OCI-LY3 (cell line): Measurements from ENCODE around the gene KAZN.

ENCODE experiments used
- EZH2phosphoT487 ChIP-seq: fragments of 200-600 bp; shearing (Covaris generic); IDR thresholded peaks from 2 replicates; pipeline ENCODE4 v1.6.1; 2018; ENCODE audit warnings: antibody characterized with exemption, mixed run types, low read depth
- TF ChIP-seq, protein P1 (sequence below): fragments of 200-600, 300-600 bp; sonication (generic); IDR thresholded peaks from 2 replicates; pipeline ENCODE4 v1.5.1; 2014; ENCODE audit warnings: antibody characterized with exemption, low read length, low read depth

DNA sequence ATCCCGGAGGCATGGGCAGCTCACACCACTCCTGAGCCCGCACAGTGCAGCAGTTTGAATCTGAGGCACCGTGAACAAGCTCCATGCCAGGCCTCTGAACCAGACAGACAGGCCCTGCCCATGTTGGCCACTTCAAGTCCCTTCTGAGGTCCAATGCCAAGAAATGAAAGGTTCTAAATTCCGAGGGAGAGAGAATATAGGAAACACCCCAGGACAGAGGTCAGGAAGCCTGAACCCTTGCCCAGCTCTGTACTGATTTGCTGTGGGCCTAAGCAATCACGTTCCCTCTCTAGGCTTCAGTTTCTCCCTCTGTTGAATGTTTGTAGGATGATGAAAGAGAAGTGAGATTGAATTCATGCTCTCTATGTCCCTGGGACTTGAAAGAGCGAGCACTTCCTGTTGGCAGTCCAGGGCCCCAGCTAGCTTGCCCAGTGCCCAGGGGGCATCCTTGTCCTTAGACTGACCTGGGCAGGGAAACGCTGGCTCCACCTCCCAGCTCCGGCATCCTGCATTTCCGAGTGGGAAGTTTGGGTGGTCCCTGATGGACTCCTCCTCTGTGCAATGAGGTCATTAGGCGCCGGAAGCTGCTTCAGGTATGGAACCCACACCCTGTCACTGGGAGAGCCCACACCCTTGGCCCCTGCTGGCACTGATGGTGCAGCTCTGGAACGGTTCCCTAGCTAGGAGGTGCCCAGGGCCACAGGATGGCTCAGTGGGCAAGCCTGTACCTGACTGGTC lies 312.7 kb downstream of the KAZN start:
- TF ChIP-seq, protein P1, sequence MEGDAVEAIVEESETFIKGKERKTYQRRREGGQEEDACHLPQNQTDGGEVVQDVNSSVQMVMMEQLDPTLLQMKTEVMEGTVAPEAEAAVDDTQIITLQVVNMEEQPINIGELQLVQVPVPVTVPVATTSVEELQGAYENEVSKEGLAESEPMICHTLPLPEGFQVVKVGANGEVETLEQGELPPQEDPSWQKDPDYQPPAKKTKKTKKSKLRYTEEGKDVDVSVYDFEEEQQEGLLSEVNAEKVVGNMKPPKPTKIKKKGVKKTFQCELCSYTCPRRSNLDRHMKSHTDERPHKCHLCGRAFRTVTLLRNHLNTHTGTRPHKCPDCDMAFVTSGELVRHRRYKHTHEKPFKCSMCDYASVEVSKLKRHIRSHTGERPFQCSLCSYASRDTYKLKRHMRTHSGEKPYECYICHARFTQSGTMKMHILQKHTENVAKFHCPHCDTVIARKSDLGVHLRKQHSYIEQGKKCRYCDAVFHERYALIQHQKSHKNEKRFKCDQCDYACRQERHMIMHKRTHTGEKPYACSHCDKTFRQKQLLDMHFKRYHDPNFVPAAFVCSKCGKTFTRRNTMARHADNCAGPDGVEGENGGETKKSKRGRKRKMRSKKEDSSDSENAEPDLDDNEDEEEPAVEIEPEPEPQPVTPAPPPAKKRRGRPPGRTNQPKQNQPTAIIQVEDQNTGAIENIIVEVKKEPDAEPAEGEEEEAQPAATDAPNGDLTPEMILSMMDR, result no peak
- TF ChIP-seq EZH2phosphoT487, result no peak
